D721Med (cell line): ENCODE results near the gene ZNF280D.
A peak's percentile ranks its signal among the peaks of the same experiment; 100 is the strongest.

ENCODE experiments used
- DNase-seq: peaks from one replicate; pipeline ENCODE4 v3.0.0; 2011; ENCODE audit warnings: low spot score; ENCODE audit not compliant: insufficient read length
- FAIRE-seq: peaks from 2 replicates; lab custom pipeline; 2011; peaks lifted over from hg19 to GRCh38; lab: Jason Lieb, UNC
- CTCF ChIP-seq: IDR thresholded peaks from 2 replicates; pipeline ENCODE4 v1.5.1; 2012; ENCODE audit warnings: mild to moderate bottlenecking, control low read depth; ENCODE audit not compliant: insufficient read depth; ENCODE audit errors: missing control alignments

ZNF280D gene

GRCh38 chr15:56731548-56731947 lies 1.8 kb downstream of the ZNF280D start:
- no peak for FAIRE-seq
- TF ChIP-seq CTCF: no peak
- no peak for DNase-seq

- TF ChIP-seq CTCF: no peak
- DNase-seq (no peak), FAIRE-seq (no peak)
These were observed 3.7 kb downstream of the ZNF280D start for GRCh38 chr15:56729561-56729960.

GRCh38 chr15:56725386-56725785 lies 7.9 kb downstream of the ZNF280D start:
- DNase-seq (no peak), FAIRE-seq (no peak)
- TF ChIP-seq CTCF: no peak

GRCh38 chr15:56724232-56724631 lies 9.1 kb downstream of the ZNF280D start:
- no peak for DNase-seq
- TF ChIP-seq CTCF: no peak
- FAIRE-seq: no peak

- DNase-seq: no peak
- no peak for FAIRE-seq
- TF ChIP-seq CTCF: no peak
These were observed 9.5 kb downstream of the ZNF280D start for GRCh38 chr15:56723787-56724186.

GRCh38 chr15:56719774-56720555 lies 13.3 kb downstream of the ZNF280D start:
- FAIRE-seq (peak; percentile 76), DNase-seq (no peak)
- TF ChIP-seq CTCF: no peak

- DNase-seq (no peak), FAIRE-seq (no peak)
- TF ChIP-seq CTCF: no peak
These were observed 14.2 kb downstream of the ZNF280D start for GRCh38 chr15:56719021-56719612.
